ENCODE results near the gene MED16. TPM values are rescaled to one million over a fixed set of nuclear protein-coding genes. Genes with fewer than 3 reads are reported as not detected.

The MED16 gene
- total RNA-seq, 1 experiment from 2014 or later, result 83.1 TPM

DNA sequence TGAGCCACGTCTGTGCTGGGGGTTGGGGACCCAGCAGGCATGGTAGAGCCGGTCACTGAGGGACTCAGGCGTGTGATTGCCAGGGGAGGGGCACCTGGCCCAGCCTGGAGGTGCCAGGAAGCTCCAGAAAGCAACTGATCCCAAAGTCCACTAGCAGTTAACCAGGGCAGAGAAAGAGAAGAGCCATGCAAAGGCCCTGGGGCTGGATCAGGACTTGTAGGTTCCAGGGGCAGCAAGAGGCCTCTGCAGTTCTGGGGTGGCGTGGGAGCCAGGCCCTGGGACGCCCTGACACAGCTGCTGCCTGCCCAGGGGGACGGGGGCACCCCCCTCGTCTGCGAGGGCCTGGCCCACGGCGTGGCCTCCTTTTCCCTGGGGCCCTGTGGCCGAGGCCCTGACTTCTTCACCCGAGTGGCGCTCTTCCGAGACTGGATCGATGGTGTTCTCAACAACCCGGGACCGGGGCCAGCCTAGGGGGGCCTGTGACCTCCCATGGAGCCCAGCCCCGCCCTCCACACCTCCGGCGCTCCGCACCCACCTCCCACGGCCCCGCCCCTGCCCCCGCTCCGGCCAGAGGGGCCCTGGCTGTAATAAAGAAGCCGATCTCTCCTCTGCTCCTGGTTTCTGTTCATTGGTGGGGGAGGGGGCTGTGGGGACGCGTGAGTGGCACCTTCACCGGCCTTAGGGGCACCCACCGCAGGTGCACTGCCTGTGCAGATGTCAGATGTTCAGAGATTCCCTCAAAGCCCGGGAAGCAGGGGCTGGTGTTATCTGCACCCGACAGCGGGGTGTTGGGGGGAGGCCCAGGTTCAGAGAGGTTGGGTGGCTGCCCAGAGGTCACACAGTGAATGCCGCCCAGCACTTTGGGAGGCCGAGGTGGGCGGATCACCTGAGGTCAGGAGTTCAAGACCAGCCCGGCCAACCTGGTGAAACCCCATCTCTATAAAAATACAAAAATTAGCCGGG lies 61.3 kb downstream of the MED16 start:
- Histone ChIP-seq H4K5ac (ENCODE audit: insufficient read length, low read depth, low read length) (no peak overlapping the region), H3K27me3 (ENCODE audit: insufficient read depth, low read length) (no peaks in the 10 kb centered on the region), H2AFZ (ENCODE audit: low read length) (no peak overlapping the region), H3T11ph (ENCODE audit: low read length) (no peak overlapping the region), H4K8ac (replicated peaks; ENCODE audit: insufficient read length, low read depth, low read length) (no peak overlapping the region), H2AK5ac (ENCODE audit: insufficient read length, low read length) (no peak overlapping the region), H2BK5ac (ENCODE audit: insufficient read length, low read length) (no peak overlapping the region), H3K4me2 (ENCODE audit: insufficient read depth, insufficient read length, low read length) (no peak overlapping the region), H2BK15ac (ENCODE audit: low read depth, low read length) (no peak overlapping the region), H3K18ac (ENCODE audit: insufficient read length, low read depth, low read length) (no peak overlapping the region), H3K9ac (ENCODE audit: extremely low read depth, insufficient read length, low read length) (no peak overlapping the region), H2BK120ac (ENCODE audit: low read depth, low read length, poor library complexity, severe bottlenecking) (no peak overlapping the region), H4K20me1 (ENCODE audit: control insufficient read depth, insufficient read depth, insufficient read length) (no peaks in the 10 kb centered on the region), H4K91ac (ENCODE audit: insufficient read length, low read depth, low read length) (no peak overlapping the region), H2BK20ac (ENCODE audit: low read depth, low read length, poor library complexity, severe bottlenecking) (no peak overlapping the region), H3K14ac (ENCODE audit: insufficient read depth, low read length) (no peak overlapping the region), H3K9me3 (ENCODE audit: control insufficient read depth, low read depth, low read length) (no peaks in the 10 kb centered on the region), H3K79me2 (ENCODE audit: insufficient read depth, low read length) (no peaks in the 10 kb centered on the region), H3K79me1 (ENCODE audit: insufficient read depth, low read depth, low read length, poor library complexity, severe bottlenecking) (no peaks in the 10 kb centered on the region), H3K4ac (ENCODE audit: low read depth, low read length) (no peak overlapping the region), H3K23ac (ENCODE audit: insufficient read length, low read depth, low read length) (no peak overlapping the region), H3K4me1 (ENCODE audit: insufficient read depth, low read length) (no peaks in the 10 kb centered on the region), H3K56ac (ENCODE audit: insufficient read length, low read depth, low read length) (no peak overlapping the region), H3K27ac (ENCODE audit: insufficient read length, low read depth, low read length) (no peak overlapping the region), H3K23me2 (ENCODE audit: insufficient read length, low read depth, low read length, poor library complexity, severe bottlenecking) (no peaks in the 10 kb centered on the region), H2BK12ac (ENCODE audit: insufficient read length, low read depth, low read length) (no peak overlapping the region)
- Mint-ChIP-seq H3K4me3 (no peak overlapping the region), H3K27ac (no peak overlapping the region), H3K36me3 (ENCODE audit: insufficient read depth in 1 of 3, low read depth in 3 of 3) (no peaks in the 10 kb centered on the region), H3K9me3 (no peaks in the 10 kb centered on the region; a peak in 1 of 5 replicates), H3K4me1 (0 out of 4 replicates have a peak, but pooled peaks cover 0 to 3% of the 10 kb centered on the region in 2 experiments), H3K27me3 (ENCODE audit: low read depth) (peaks cover 5% of the 10 kb centered on the region)
- TF ChIP-seq, protein P1, sequence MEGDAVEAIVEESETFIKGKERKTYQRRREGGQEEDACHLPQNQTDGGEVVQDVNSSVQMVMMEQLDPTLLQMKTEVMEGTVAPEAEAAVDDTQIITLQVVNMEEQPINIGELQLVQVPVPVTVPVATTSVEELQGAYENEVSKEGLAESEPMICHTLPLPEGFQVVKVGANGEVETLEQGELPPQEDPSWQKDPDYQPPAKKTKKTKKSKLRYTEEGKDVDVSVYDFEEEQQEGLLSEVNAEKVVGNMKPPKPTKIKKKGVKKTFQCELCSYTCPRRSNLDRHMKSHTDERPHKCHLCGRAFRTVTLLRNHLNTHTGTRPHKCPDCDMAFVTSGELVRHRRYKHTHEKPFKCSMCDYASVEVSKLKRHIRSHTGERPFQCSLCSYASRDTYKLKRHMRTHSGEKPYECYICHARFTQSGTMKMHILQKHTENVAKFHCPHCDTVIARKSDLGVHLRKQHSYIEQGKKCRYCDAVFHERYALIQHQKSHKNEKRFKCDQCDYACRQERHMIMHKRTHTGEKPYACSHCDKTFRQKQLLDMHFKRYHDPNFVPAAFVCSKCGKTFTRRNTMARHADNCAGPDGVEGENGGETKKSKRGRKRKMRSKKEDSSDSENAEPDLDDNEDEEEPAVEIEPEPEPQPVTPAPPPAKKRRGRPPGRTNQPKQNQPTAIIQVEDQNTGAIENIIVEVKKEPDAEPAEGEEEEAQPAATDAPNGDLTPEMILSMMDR (conservative IDR thresholded peaks at IDR 0.05), result no peak
- no peak for DNase-seq
- no CpG with 5 or more reads among the region's 38 CpGs for WGBS (ENCODE audit: extremely low coverage, insufficient read length, low lambda C conversion rate)

Measured in H9 (cell line).